Pancreas (tissue), 10 donors: ENCODE measurements around the gene BAD. TPM values are rescaled to one million over a fixed set of nuclear protein-coding genes. Genes with fewer than 3 reads are reported as not detected.

Experiments
- ATAC-seq, 4 donors: fragments of 200-7000 bp; cut with Tn5 transposase; one replicate each; pipeline versions ENCODE4 v1.8.0 to v1.9.1; 2020; ENCODE audit warnings: mild to moderate bottlenecking in 4 of 4, moderate library complexity in 4 of 4
- DNase-seq, 6 donors: peaks; one replicate each; pipeline ENCODE4 v3.0.0-alpha.2; 2020
- FAIRE-seq: peaks from 2 replicates; lab custom pipeline; 2012; peaks lifted over from hg19 to GRCh38; lab: Jason Lieb, UNC
- H3K27ac ChIP-seq, 4 donors: fragments of 200-600 bp; sonication (generic); 1 replicate in 3 of 4; 2 replicates in 1 of 4; pipeline versions ENCODE4 v1.5.0 to v1.8.0; 2020
- H3K27me3 ChIP-seq, 4 donors: fragments of 200-600 bp; one replicate each; pipeline ENCODE4 v1.8.0; 2021
- H3K36me3 ChIP-seq, 3 donors: fragments of 200-600 bp; sonication (generic) in 1 of 3; one replicate each; pipeline versions ENCODE4 v1.5.0 to v1.8.0; 2020 to 2021
- H3K4me1 ChIP-seq, 3 donors: fragments of 200-600 bp; one replicate each; pipeline ENCODE4 v1.8.0; 2021
- H3K4me3 ChIP-seq, 4 donors: fragments of 200-600 bp; sonication (generic) in 2 of 4; one replicate each; pipeline versions ENCODE4 v1.5.0 to v1.8.0; 2020 to 2021
- H3K9me3 ChIP-seq, 4 donors: fragments of 200-600 bp; one replicate each; pipeline ENCODE4 v1.8.0; 2021
- CTCF ChIP-seq, 4 donors: fragments of 200-600 bp; sonication (generic) in 3 of 4; IDR thresholded peaks; one replicate each; pipeline versions ENCODE4 v1.5.0 to v1.8.0; 2021; ENCODE audit warnings: antibody characterized with exemption in 4 of 4
- WGBS, 2 donors: extraction: QIAGEN DNeasy Blood & Tissue Kit; methylation state at CpG; one replicate each; pipeline ENCODE4 v1.1.7; 2013; 5-methylcytosine and 5-hydroxymethylcytosine counted together
- intact Hi-C, 3 donors: fragments of 100-400 bp; cut with DNase I; formaldehyde crosslinking; loops; one replicate each; pipeline versions ENCODE4 v1.11.1 to v1.14.2; 2022
- polyA plus RNA-seq, 2 donors: library from polyadenylated mRNA; stranded (reverse); fragments of 200-250 nt; gene quantifications; one replicate each; pipeline ENCODE4 v1.2.3, GENCODE V29; 2013
- total RNA-seq, 6 donors: library from RNA; stranded (reverse); fragmentation: NEBNext Ultra II Directional in 4 of 6; extraction: Animal tissue kit (Norgen Biotek cat#: 25700) in 4 of 6; gene quantifications; one replicate each; pipeline versions ENCODE4 v1.2.1 to v1.2.4, GENCODE V29; 2021 to 2023
- donor health status: healthy with polysubstance abuse.
- donor health status: DM: no; HTN: no; CAD: no; lungs with moderate emphysema.
- donor health status: DM: no; HTN: no; CAD: no.
- donor health status: control.
- donor health status: control.
- donor health status: Bipolar disorder and iron deficiency.
- donor health status: DM: yes; HTN: yes; CAD: no.
- donor health status: DM: no; HTN: no; CAD: no.
- donor health status: DM: no; HTN: no; CAD: no.
- donor health status: DM: yes; HTN: yes; CAD: no.

BAD gene
- total and polyA plus RNA-seq, 8 donors: 21.5 to 66.3 (median 24.5) TPM

- no peak for TF ChIP-seq CTCF (IDR thresholded peaks at IDR 0.05)
- no peak for FAIRE-seq
- 19 to 22% methylated on average over 12 of the region's 12 CpGs for WGBS, 2 donors
- intact Hi-C loops: no loop called here
- DNase-seq: peak in 4 of 6 donors; percentile 50 to 85 (median 68)
- no peaks in the 10 kb centered on the region for H3K9me3 ChIP-seq
- peak overlapping the region; percentile 55 to 78 (median 74) for H3K4me3 ChIP-seq
- peak overlapping the region; percentile 75 to 90 (median 86) for H3K27ac ChIP-seq
- ATAC-seq: peak in 2 of 4 donors; percentile 2 to 11
- peaks cover 32 to 49% (median 38%) of the 10 kb centered on the region in 3 donors for H3K4me1 ChIP-seq
- no peaks in the 10 kb centered on the region for H3K36me3 ChIP-seq
- no peaks in the 10 kb centered on the region for H3K27me3 ChIP-seq
Observed at GRCh38 chr11:64235437-64236161, 48.9 kb downstream of the BAD start.

- no peaks in the 10 kb centered on the region for H3K27me3 ChIP-seq
- no peak for TF ChIP-seq CTCF (IDR thresholded peaks at IDR 0.05)
- DNase-seq (peak; percentile 66 to 87 (median 74)), FAIRE-seq (no peak), ATAC-seq (peak; percentile 34 to 48 (median 40))
- intact Hi-C loops: no loop called here
- peak overlapping the region; percentile 75 to 90 (median 86) for H3K27ac ChIP-seq
- H3K4me3 ChIP-seq: peak overlapping the region; percentile 55 to 78 (median 74)
- WGBS, 2 donors: 0 to 1% methylated on average over 29 to 80 of the region's 80 CpGs
- H3K36me3 ChIP-seq: no peaks in the 10 kb centered on the region
- no peaks in the 10 kb centered on the region for H3K9me3 ChIP-seq
- peaks cover 25 to 46% (median 34%) of the 10 kb centered on the region in 3 donors for H3K4me1 ChIP-seq
Observed at GRCh38 chr11:64234647-64235379, 49.7 kb downstream of the BAD start.

- no peak for TF ChIP-seq CTCF (IDR thresholded peaks at IDR 0.05)
- ATAC-seq (peak; percentile 38 to 61 (median 50)), FAIRE-seq (no peak), DNase-seq (peak; percentile 75 to 89 (median 86))
- H3K4me1 ChIP-seq: peaks cover 25 to 45% (median 33%) of the 10 kb centered on the region in 3 donors
- intact Hi-C loops: no loop called here
- no peaks in the 10 kb centered on the region for H3K36me3 ChIP-seq
- 1 to 2% methylated on average over 42 to 53 of the region's 62 CpGs for WGBS, 2 donors
- H3K27ac ChIP-seq: peak within 1 kb of the TSS; percentile 75 to 90 (median 86)
- H3K4me3 ChIP-seq: peak within 1 kb of the TSS; percentile 55 to 78 (median 74)
- H3K27me3 ChIP-seq: no peaks in the 10 kb centered on the region
- no peaks in the 10 kb centered on the region for H3K9me3 ChIP-seq
Observed at GRCh38 chr11:64233913-64234586, 50.4 kb downstream of the BAD start, which contains the start of gene VEGFB. TSS of gene VEGFB (plus strand) at chr11:64234584. CDS start at chr11:64234834, 250 bp downstream.

- H3K27me3 ChIP-seq: no peaks in the 10 kb centered on the region
- H3K4me1 ChIP-seq: peaks cover 17 to 44% (median 22%) of the 10 kb centered on the region in 3 donors
- ATAC-seq (no peak), FAIRE-seq (no peak), DNase-seq (no peak)
- no peaks in the 10 kb centered on the region for H3K9me3 ChIP-seq
- H3K4me3 ChIP-seq: no peak overlapping the region
- H3K36me3 ChIP-seq: no peaks in the 10 kb centered on the region
- no peak for TF ChIP-seq CTCF (IDR thresholded peaks at IDR 0.05)
- intact Hi-C loops: no loop called here
- WGBS, 2 donors: 83 to 87% methylated on average over 8 of the region's 8 CpGs
- no peak overlapping the region for H3K27ac ChIP-seq
Observed at GRCh38 chr11:64232967-64233315, 51.5 kb downstream of the BAD start.
